Spleen (tissue), 7 donors: Measurements from ENCODE around the gene ADARB2.

ENCODE experiments used
- CTCF ChIP-seq, 11 experiments: fragments of 200-600 bp in 7 of 11; fragments of 450-650 bp in 4 of 11; sonication (generic) in 4 of 11; IDR thresholded peaks in 8 of 11; conservative IDR thresholded peaks in 3 of 11; 1 replicate in 7 of 11; 2 replicates in 4 of 11; pipeline versions ENCODE4 v1.4.0 to v1.8.0; 2016 to 2021; ENCODE audit warnings: antibody characterized with exemption in 11 of 11, inconsistent platforms in 4 of 11, mild to moderate bottlenecking in 1 of 11
- POLR2A ChIP-seq, 3 donors: fragments of 450-650 bp; IDR thresholded peaks; one replicate each; pipeline ENCODE4 v1.5.1; 2017; ENCODE audit warnings: antibody characterized with exemption in 3 of 3, mild to moderate bottlenecking in 1 of 3
- POLR2AphosphoS5 ChIP-seq, 3 donors: sonication (generic); formaldehyde crosslinking; IDR thresholded peaks; one replicate each; pipeline ENCODE4 v1.5.1; 2017; ENCODE audit warnings: antibody characterized with exemption in 3 of 3
- donor health status: DM: no; HTN: no; CAD: no; lungs with moderate emphysema.
- donor health status: DM: no; HTN: no; CAD: no.
- donor health status: DM: no; HTN: no; CAD: no.

DNA sequence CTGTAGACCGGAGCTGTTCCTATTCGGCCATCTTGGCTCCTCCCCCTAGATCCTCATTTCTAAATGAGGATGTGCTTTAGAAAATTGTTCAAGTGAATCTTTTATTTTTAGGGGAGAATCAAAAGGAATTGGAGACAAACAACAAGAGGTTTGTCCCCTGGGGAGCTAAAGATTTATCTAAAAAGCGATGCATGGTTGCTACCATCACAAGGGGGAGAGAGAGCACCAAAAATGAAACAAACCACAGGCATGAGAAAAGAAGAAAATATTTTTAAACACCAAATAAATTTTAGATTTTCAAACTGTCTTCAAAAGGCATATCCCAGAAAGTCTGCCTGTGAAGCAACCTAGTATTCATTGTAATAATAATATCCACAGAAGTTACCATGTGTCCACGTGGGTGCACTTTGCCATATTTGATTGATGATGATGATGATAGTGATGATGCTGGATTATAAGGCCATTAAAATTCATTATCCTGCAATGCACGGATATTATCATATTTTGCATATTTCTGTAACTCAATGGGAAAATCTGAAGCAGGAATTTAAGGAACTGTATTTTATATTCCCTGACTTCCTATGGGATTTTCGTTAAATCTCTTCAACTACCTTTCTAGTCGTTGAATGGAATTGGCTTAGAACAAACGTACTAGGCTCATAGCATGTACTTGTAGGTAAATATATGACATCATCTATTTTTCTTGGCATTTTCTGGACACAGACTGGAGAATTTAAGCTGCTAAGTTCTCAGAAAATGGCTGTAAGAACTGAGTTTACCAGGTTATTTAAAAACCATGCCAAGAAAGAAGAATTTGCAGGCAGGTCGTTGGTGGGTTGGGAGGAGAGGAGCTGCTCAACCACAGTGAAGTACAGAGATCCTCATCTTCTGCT lies 509.6 kb downstream of the ADARB2 start:
- no peak for TF ChIP-seq POLR2A (IDR thresholded peaks at IDR 0.05)
- no peak for TF ChIP-seq POLR2AphosphoS5 (IDR thresholded peaks at IDR 0.05)
- TF ChIP-seq CTCF (IDR thresholded peaks at IDR 0.05 in 8 of 11, conservative IDR thresholded peaks at IDR 0.05 in 3 of 11): no peak
